ENCODE data around the gene MLYCD. TPM values are rescaled to one million over a fixed set of nuclear protein-coding genes. Genes with fewer than 3 reads are reported as not detected.

MLYCD gene
- total RNA-seq, 1 experiment from 2014 or later = 2.0 TPM

GRCh38 chr16:83958846-83959565, 60.1 kb downstream of the MLYCD start:
- H3K27me3 ChIP-seq (replicated peaks; ENCODE audit: insufficient read depth, low read depth, low read length, poor library complexity) = no peaks in the 10 kb centered on the region
- BruUV-seq (replicated peaks) = no TSS peak
- H3K27ac ChIP-seq (ENCODE audit: low read depth, low read length, poor library complexity, severe bottlenecking) = no peak overlapping the region
- H3K9me3 ChIP-seq (ENCODE audit: low read depth, low read length, poor library complexity, severe bottlenecking) = no peaks in the 10 kb centered on the region
- no peak overlapping the region for H3K4me3 ChIP-seq (ENCODE audit: low read depth, low read length, poor library complexity, severe bottlenecking)
- peaks cover 6% of the 10 kb centered on the region for H3K4me1 ChIP-seq (ENCODE audit: insufficient read depth, low read length, poor library complexity, severe bottlenecking)
- intact Hi-C loops (cut with micrococcal nuclease; ENCODE audit: unreplicated experiment) = loop anchor here (5.0 kb wide), 1 partner anchor 548 kb away; no protein-coding TSS in a partner anchor
- no peak for DNase-seq (ENCODE audit: low spot score)
- TF ChIP-seq EZH2 (IDR thresholded peaks at IDR 0.05; ENCODE audit: borderline replicate concordance, low read depth, low read length, poor library complexity, severe bottlenecking) (no peak), CTCF (conservative IDR thresholded peaks at IDR 0.05; ENCODE audit: low read depth, low read length) (no peak)
- CTCF ChIA-PET = no interaction called here
- H3K36me3 ChIP-seq (ENCODE audit: insufficient read depth, low read length, poor library complexity, severe bottlenecking) = no peaks in the 10 kb centered on the region
- POLR2A ChIA-PET (ENCODE audit: low non-redundant PET) = no interaction called here

DNA sequence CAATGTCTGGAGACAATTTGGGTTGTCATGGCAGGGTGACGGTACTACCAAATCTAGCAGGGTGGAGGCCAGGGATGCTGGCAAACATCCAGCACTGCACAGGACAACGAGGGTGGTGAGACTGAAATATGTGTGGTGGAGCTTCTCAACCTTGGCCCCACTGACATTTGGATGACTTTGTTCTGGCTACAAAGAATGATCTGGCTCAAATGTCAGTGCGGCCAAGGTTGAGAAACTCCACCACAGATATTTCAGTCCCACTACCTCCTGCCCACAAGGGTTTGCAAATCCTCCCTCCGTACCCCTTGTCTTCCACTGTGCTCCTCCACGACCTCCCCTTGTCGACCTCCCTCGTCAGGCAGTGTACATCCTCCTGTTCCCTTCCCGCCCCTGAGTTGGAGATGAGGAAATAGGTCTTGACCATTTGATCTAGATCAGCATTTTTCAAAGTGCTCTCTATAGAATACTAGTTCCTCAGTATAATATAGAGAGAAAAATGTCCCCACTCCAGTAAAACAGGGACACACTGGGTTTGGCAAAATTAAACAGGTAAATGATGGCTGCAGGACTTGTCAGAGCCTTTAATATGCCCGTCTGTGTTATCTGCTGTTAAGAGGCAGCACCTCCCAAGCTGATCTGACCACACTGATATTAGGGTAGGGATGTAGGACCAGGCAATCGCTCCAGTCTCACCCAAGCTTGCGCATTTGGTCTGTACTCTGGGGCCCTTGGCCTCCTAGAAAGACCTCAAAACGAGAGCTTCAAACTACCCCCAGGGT, 60.9 kb downstream of the MLYCD start:
- Histone ChIP-seq H3K27me3 (replicated peaks; ENCODE audit: insufficient read depth, low read depth, low read length, poor library complexity) (no peaks in the 10 kb centered on the region), H3K4me1 (ENCODE audit: insufficient read depth, low read length, poor library complexity, severe bottlenecking) (no peaks in the 10 kb centered on the region), H3K36me3 (ENCODE audit: insufficient read depth, low read length, poor library complexity, severe bottlenecking) (no peaks in the 10 kb centered on the region), H3K9me3 (ENCODE audit: low read depth, low read length, poor library complexity, severe bottlenecking) (no peaks in the 10 kb centered on the region), H3K27ac (ENCODE audit: low read depth, low read length, poor library complexity, severe bottlenecking) (no peak overlapping the region), H3K4me3 (ENCODE audit: low read depth, low read length, poor library complexity, severe bottlenecking) (no peak overlapping the region)
- POLR2A ChIA-PET (ENCODE audit: low non-redundant PET) = no interaction called here
- no peak for TF ChIP-seq CTCF (conservative IDR thresholded peaks at IDR 0.05; ENCODE audit: low read depth, low read length)
- TF ChIP-seq EZH2 (IDR thresholded peaks at IDR 0.05; ENCODE audit: borderline replicate concordance, low read depth, low read length, poor library complexity, severe bottlenecking) = no peak
- no peak for DNase-seq (ENCODE audit: low spot score)
- intact Hi-C loops (cut with micrococcal nuclease; ENCODE audit: unreplicated experiment) = loop anchor here (5.0 kb wide), 1 partner anchor 547 kb away; no protein-coding TSS in a partner anchor
- no TSS peak for BruUV-seq (replicated peaks)
- CTCF ChIA-PET = no interaction called here

- Histone ChIP-seq H3K36me3 (ENCODE audit: insufficient read depth, low read length, poor library complexity, severe bottlenecking) (no peaks in the 10 kb centered on the region), H3K4me1 (ENCODE audit: insufficient read depth, low read length, poor library complexity, severe bottlenecking) (no peaks in the 10 kb centered on the region), H3K27me3 (replicated peaks; ENCODE audit: insufficient read depth, low read depth, low read length, poor library complexity) (no peaks in the 10 kb centered on the region), H3K27ac (ENCODE audit: low read depth, low read length, poor library complexity, severe bottlenecking) (no peak overlapping the region), H3K4me3 (ENCODE audit: low read depth, low read length, poor library complexity, severe bottlenecking) (no peak overlapping the region), H3K9me3 (ENCODE audit: low read depth, low read length, poor library complexity, severe bottlenecking) (no peaks in the 10 kb centered on the region)
- DNase-seq (ENCODE audit: low spot score) = no peak
- intact Hi-C loops (cut with micrococcal nuclease; ENCODE audit: unreplicated experiment) = no loop called here
- ChIA-PET CTCF (no interaction called here), POLR2A (ENCODE audit: low non-redundant PET) (no interaction called here)
- BruUV-seq (replicated peaks) = no TSS peak
- TF ChIP-seq CTCF (conservative IDR thresholded peaks at IDR 0.05; ENCODE audit: low read depth, low read length) (no peak), EZH2 (IDR thresholded peaks at IDR 0.05; ENCODE audit: borderline replicate concordance, low read depth, low read length, poor library complexity, severe bottlenecking) (no peak)
These were observed 61.8 kb downstream of the MLYCD start for GRCh38 chr16:83960521-83961249.

Data from A673 (cell line).